Epithelial cell of proximal tubule (primary cell): ENCODE data around the gene PRR23E. TPM values are rescaled to one million over a fixed set of nuclear protein-coding genes. Genes with fewer than 3 reads are reported as not detected.

ENCODE experiments used
- DNase-seq: peaks from one replicate; pipeline ENCODE4 v3.0.0-alpha.2; 2011; ENCODE audit warnings: low read depth
- H3K4me3 ChIP-seq: 2 replicates; pipeline ENCODE4 v1.5.1; 2011; ENCODE audit warnings: low read depth, mild to moderate bottlenecking, low read length
- CTCF ChIP-seq: conservative IDR thresholded peaks from 2 replicates; pipeline ENCODE4 v1.5.1; 2012; ENCODE audit warnings: low read depth, mild to moderate bottlenecking, low read length
- total RNA-seq: library from RNA; depleted of rRNA; stranded (reverse); fragments of >200 nt; gene quantifications from 2 replicates; pipeline ENCODE4 v1.2.3, GENCODE V29; 2015

PRR23E gene
- total RNA-seq, 1 donor from 2014 or later = not detected

- DNase-seq = no peak
- no peak for TF ChIP-seq CTCF
- H3K4me3 ChIP-seq = no peak overlapping the region
Observed at GRCh38 chr3:127200086-127200691, 7.3 kb downstream of the PRR23E start.

- TF ChIP-seq CTCF = no peak
- no peak for DNase-seq
- no peak overlapping the region for H3K4me3 ChIP-seq
Observed at GRCh38 chr3:127203024-127203423, 10.1 kb downstream of the PRR23E start.

GRCh38 chr3:127204841-127205582, 12.1 kb downstream of the PRR23E start:
- DNase-seq = no peak
- no peak for TF ChIP-seq CTCF
- H3K4me3 ChIP-seq = no peak overlapping the region

GRCh38 chr3:127206154-127206553, 13.2 kb downstream of the PRR23E start:
- DNase-seq = no peak
- no peak overlapping the region for H3K4me3 ChIP-seq
- TF ChIP-seq CTCF = no peak

GRCh38 chr3:127206611-127207516, 13.9 kb downstream of the PRR23E start:
- TF ChIP-seq CTCF = no peak
- H3K4me3 ChIP-seq = no peak overlapping the region
- DNase-seq = no peak

GRCh38 chr3:127207727-127208482, 15.0 kb downstream of the PRR23E start:
- no peak for TF ChIP-seq CTCF
- no peak for DNase-seq
- H3K4me3 ChIP-seq = no peak overlapping the region
